Smooth muscle cell (in vitro differentiated cells): ENCODE measurements around the gene CUX1. TPM values are rescaled to one million over a fixed set of nuclear protein-coding genes. Genes with fewer than 3 reads are reported as not detected.

Experiments used
- DNase-seq: peaks from one replicate; lab custom pipeline; 2025; ENCODE audit not compliant: unreplicated experiment; lab: John Stamatoyannopoulos, UW
- H2AFZ ChIP-seq: fragments of 200-600 bp; sonication (generic); 2 replicates; pipeline ENCODE4 v1.6.0; 2016; ENCODE audit warnings: antibody characterized with exemption, low read depth, mild to moderate bottlenecking
- H3F3A ChIP-seq: fragments of 200-600 bp; sonication (generic); 2 replicates; pipeline ENCODE4 v1.6.0; 2017; ENCODE audit warnings: antibody characterized with exemption, low read depth
- H3K27ac ChIP-seq: fragments of 200-600 bp; sonication (generic); 2 replicates; pipeline ENCODE4 v1.5.1; 2016; ENCODE audit warnings: low read depth, mild to moderate bottlenecking
- H3K27me3 ChIP-seq: fragments of 200-600 bp; sonication (generic); 2 replicates; pipeline ENCODE4 v1.6.1; 2016; ENCODE audit warnings: low read depth, mild to moderate bottlenecking
- H3K36me3 ChIP-seq: fragments of 200-600 bp; sonication (generic); 2 replicates; pipeline ENCODE4 v1.5.1; 2016; ENCODE audit warnings: low read depth
- H3K4me1 ChIP-seq: fragments of 200-600 bp; sonication (generic); 2 replicates; pipeline ENCODE4 v1.5.1; 2016; ENCODE audit warnings: low read depth
- H3K4me2 ChIP-seq: fragments of 200-600 bp; sonication (generic); 2 replicates; pipeline ENCODE4 v1.6.0; 2016; ENCODE audit warnings: mild to moderate bottlenecking
- H3K4me3 ChIP-seq: fragments of 200-600 bp; sonication (generic); 2 replicates; pipeline ENCODE4 v1.5.1; 2016; ENCODE audit warnings: mild to moderate bottlenecking
- H3K79me2 ChIP-seq: fragments of 200-600 bp; sonication (generic); 2 replicates; pipeline ENCODE4 v1.6.0; 2016; ENCODE audit warnings: low read depth, mild to moderate bottlenecking
- H3K9ac ChIP-seq: fragments of 200-600 bp; sonication (generic); 2 replicates; pipeline ENCODE4 v1.6.0; 2016; ENCODE audit warnings: low read depth
- H3K9me3 ChIP-seq: fragments of 200-600 bp; sonication (generic); replicated peaks from 2 replicates; pipeline ENCODE4 v1.5.1; 2016; ENCODE audit warnings: low read depth
- H4K20me1 ChIP-seq: fragments of 200-600 bp; sonication (generic); 2 replicates; pipeline ENCODE4 v1.6.0; 2016; ENCODE audit warnings: low read depth
- WGBS: methylation state at CpG from one replicate; pipeline ENCODE4 v1.1.7; 2016; ENCODE audit warnings: low lambda C conversion rate; 5-methylcytosine and 5-hydroxymethylcytosine counted together
- polyA plus RNA-seq: library from polyadenylated mRNA; unstranded; fragments of >200 nt; fragmentation: Nextera tagmentation; extraction: Ambion mirVana; gene quantifications from 2 replicates; pipeline ENCODE4 v1.2.1, GENCODE V29; 2016
- total RNA-seq: library from RNA; depleted of rRNA; stranded (reverse); fragments of >200 nt; gene quantifications from 2 replicates; pipeline ENCODE4 v1.2.3, GENCODE V29; 2014
- TF ChIP-seq, protein P1 (sequence below): fragments of 200-600 bp; sonication (generic); IDR thresholded peaks from 2 replicates; pipeline ENCODE4 v1.5.1; 2017; ENCODE audit warnings: borderline replicate concordance, mild to moderate bottlenecking, antibody characterized with exemption; ENCODE audit not compliant: insufficient read depth, poor library complexity, severe bottlenecking

The CUX1 gene
- total and polyA plus RNA-seq, 2 experiments from 2014 or later: 56.3 to 78.4 TPM

DNA sequence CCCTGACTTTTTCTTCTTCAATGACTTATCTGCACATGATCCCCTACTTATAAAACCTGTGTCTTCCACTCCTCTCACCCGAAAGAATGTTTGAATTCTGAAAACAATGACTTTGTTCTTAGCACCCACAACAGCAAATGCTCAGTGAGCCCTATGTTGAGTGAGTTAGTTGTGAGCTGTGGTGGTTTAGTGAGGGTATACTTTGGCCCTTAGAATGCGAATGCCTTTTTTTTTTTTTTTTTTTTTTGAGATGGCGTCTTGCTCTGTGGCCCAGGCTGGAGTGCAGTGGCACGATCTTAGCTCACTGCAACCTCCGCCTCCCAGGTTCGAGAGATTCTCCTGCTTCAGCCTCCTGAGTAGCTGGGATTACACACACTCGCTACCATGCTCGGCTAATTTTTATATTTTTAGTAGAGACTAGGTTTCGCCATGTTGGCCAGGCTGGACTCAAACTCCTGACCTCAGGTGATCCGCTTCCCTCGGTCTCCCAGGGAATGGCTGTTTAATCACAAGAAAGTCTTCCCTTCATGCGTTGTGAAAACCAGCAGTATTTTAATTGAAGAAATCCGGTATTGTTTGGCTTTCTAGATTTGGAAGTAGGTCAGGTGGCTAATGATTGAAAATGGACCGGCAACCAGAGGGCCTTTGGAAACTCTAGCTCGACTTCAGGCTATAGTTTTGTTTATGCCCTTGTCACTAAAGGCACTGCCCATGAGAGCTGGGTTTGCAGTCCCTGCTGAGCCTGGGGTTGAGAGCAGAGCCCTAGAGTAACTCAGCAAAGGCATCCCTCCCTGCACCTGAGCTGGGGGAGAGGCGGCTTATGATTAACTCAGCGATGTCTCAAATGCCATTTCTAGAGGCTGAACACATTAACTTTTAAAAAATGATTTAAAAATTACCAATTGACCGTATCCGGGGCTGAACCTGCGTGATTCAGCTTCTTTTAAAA is 41.3 kb downstream of the CUX1 start:
- Histone ChIP-seq H3K27me3 (no peaks in the 10 kb centered on the region), H3K4me2 (no peak overlapping the region), H3K9me3 (no peaks in the 10 kb centered on the region), H2AFZ (no peak overlapping the region), H3K79me2 (peaks cover 94% of the 10 kb centered on the region), H3K4me1 (peaks cover 15% of the 10 kb centered on the region), H3K27ac (no peak overlapping the region), H3K9ac (no peak overlapping the region), H3K36me3 (no peaks in the 10 kb centered on the region), H3F3A (peaks cover 17% of the 10 kb centered on the region), H3K4me3 (no peak overlapping the region), H4K20me1 (peaks cover 100% of the 10 kb centered on the region)
- TF ChIP-seq, protein P1, sequence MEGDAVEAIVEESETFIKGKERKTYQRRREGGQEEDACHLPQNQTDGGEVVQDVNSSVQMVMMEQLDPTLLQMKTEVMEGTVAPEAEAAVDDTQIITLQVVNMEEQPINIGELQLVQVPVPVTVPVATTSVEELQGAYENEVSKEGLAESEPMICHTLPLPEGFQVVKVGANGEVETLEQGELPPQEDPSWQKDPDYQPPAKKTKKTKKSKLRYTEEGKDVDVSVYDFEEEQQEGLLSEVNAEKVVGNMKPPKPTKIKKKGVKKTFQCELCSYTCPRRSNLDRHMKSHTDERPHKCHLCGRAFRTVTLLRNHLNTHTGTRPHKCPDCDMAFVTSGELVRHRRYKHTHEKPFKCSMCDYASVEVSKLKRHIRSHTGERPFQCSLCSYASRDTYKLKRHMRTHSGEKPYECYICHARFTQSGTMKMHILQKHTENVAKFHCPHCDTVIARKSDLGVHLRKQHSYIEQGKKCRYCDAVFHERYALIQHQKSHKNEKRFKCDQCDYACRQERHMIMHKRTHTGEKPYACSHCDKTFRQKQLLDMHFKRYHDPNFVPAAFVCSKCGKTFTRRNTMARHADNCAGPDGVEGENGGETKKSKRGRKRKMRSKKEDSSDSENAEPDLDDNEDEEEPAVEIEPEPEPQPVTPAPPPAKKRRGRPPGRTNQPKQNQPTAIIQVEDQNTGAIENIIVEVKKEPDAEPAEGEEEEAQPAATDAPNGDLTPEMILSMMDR: no peak
- DNase-seq: no peak
- 96% methylated on average over 20 of the region's 20 CpGs for WGBS

DNA sequence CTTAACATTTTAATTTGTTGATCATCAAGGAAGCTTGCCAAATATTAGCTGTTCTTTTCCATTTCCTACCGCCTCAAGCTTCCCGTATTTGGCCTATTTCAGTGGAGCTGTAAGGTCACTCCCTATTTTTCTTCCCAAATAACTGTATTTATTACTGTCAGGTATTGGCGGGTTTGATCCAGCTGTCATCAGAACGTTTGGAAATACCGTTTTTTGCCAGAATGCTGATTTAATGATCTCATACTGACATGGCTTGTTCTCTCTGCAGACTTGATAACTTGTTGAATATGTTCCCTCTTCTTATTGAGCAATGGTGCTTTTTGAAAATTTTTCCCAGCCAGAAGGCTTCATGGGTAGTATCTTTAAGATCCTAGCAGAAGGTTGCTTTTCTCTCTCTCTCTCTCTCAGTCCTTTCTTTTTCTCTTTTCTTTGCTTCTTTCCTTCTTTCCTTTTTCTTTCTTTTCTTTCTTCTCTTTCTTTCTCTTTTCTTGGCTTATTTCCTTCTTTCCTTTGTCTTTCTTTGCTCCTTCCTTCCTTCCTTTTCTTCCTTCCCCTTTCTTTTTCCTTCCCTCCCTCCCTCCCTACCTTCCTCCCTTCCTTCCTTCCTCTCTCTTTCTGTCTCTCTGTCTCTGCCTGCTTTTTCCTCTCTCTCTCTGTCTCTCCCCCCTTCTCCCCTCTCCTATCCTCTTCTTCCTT is 42.1 kb downstream of the CUX1 start:
- Histone ChIP-seq H3K79me2 (peaks cover 94% of the 10 kb centered on the region), H2AFZ (no peak overlapping the region), H3K36me3 (no peaks in the 10 kb centered on the region), H3K9ac (no peak overlapping the region), H4K20me1 (peaks cover 100% of the 10 kb centered on the region), H3F3A (peaks cover 22% of the 10 kb centered on the region), H3K27me3 (no peaks in the 10 kb centered on the region), H3K9me3 (no peaks in the 10 kb centered on the region), H3K27ac (no peak overlapping the region), H3K4me1 (peaks cover 15% of the 10 kb centered on the region), H3K4me2 (no peak overlapping the region), H3K4me3 (no peak overlapping the region)
- no peak for DNase-seq
- TF ChIP-seq, protein P1: no peak
- 86% methylated on average over 5 of the region's 5 CpGs for WGBS

- no peaks in the 10 kb centered on the region for H3K27me3 ChIP-seq
- no peak overlapping the region for H3K4me3 ChIP-seq
- H3F3A ChIP-seq: peaks cover 22% of the 10 kb centered on the region
- DNase-seq: no peak
- peaks cover 94% of the 10 kb centered on the region for H3K79me2 ChIP-seq
- TF ChIP-seq, protein P1: no peak
- 82% methylated on average over 11 of the region's 11 CpGs for WGBS
- H3K27ac ChIP-seq: no peak overlapping the region
- no peak overlapping the region for H2AFZ ChIP-seq
- H3K36me3 ChIP-seq: no peaks in the 10 kb centered on the region
- no peaks in the 10 kb centered on the region for H3K9me3 ChIP-seq
- H4K20me1 ChIP-seq: peaks cover 100% of the 10 kb centered on the region
- peaks cover 15% of the 10 kb centered on the region for H3K4me1 ChIP-seq
- H3K9ac ChIP-seq: no peak overlapping the region
- no peak overlapping the region for H3K4me2 ChIP-seq
These were observed 43.1 kb downstream of the CUX1 start for GRCh38 chr7:101860316-101861217.
